ENCODE results near the gene FKBP1B.
"Not testable (repeated sequence)": the region's sequence is repeated elsewhere in the genome, so short reads cannot be mapped to it uniquely, and the experiment has no call there.

FKBP1B gene

GRCh38 chr2:24104906-24105305, 55.4 kb downstream of the FKBP1B start:
- DNase-seq: no peak

GRCh38 chr2:24105816-24106215, 56.3 kb downstream of the FKBP1B start:
- no peak for DNase-seq

GRCh38 chr2:24106786-24107185, 57.2 kb downstream of the FKBP1B start:
- no peak for DNase-seq

GRCh38 chr2:24107336-24107735, 57.8 kb downstream of the FKBP1B start:
- no peak for DNase-seq

- DNase-seq: not testable (repeated sequence)
These were observed 59.9 kb downstream of the FKBP1B start for GRCh38 chr2:24109431-24109830.

DNA sequence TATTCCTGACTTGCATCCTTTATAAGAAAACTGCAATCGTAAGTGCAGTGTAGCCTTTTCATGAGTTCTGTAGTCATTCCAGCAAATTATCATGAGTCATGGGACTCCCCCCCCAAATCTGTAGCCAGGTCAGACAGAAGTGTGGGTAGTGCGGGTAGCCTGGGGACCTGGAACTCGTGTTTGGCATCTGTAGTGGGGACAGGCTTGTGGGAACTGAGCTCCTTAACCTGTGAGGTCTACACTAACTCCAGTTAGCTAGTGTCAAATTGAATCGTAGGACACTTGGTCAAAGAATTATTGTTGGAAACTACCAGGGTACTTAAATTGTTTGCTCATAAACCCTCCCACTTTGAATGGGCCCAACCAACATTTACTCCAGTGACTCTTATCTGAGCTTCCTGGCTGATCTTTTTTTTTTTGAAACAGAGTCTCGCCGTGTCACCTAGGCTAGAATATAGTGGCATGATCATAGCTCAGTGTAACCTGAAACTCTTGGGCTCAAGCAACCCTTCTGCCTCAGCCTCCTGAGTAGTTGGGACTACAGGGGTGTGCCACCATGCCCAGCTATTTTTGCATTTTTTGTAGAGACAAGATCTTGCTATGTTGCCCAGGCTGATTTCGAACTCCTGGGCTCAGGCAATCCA, 61.2 kb downstream of the FKBP1B start:
- no peak for DNase-seq

DNA sequence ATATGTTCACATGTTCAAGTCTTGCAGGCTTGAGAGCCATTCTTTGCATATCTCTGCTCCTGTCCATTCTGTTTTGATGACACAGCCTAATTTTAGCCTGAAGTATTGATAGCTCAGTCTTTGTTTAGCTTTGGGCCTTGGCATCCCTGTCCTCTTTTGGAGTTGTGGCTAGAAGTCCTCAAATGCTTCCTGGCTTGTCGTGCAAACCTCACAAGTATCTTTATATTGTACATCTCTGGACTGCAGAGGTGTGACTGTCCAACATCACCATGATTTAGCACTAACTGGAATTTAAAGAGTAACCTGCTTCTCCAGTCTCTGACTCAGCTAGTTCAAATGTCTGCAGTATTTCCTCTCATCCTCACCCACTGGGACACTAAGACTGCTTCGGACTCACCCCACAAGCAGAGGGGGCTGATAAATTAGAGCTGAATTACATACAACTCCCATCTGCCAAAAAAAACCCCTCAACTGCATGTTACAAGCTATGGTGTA, 61.9 kb downstream of the FKBP1B start:
- no peak for DNase-seq
